Amniotic epithelial cell (primary cell): Measurements from ENCODE around the gene SCN7A.
A peak's percentile ranks its signal among the peaks of the same experiment; 100 is the strongest.
"Not testable (repeated sequence)": the region's sequence is repeated elsewhere in the genome, so short reads cannot be mapped to it uniquely, and the experiment has no call there.

Experiments used
- DNase-seq: peaks from one replicate; pipeline ENCODE4 v3.0.0-alpha.2; 2010; ENCODE audit warnings: low read depth

SCN7A gene

GRCh38 chr2:166454006-166454595 is 39.9 kb downstream of the SCN7A start:
- DNase-seq: no peak

- DNase-seq: no peak
Observed at GRCh38 chr2:166451468-166451867, 42.6 kb downstream of the SCN7A start.

- DNase-seq: no peak
Observed at GRCh38 chr2:166449439-166449838, 44.6 kb downstream of the SCN7A start.

GRCh38 chr2:166448106-166448505 is 45.9 kb downstream of the SCN7A start:
- no peak for DNase-seq

GRCh38 chr2:166444306-166444705 is 49.7 kb downstream of the SCN7A start:
- DNase-seq: no peak

GRCh38 chr2:166440313-166440712 is 53.7 kb downstream of the SCN7A start:
- no peak for DNase-seq

- peak; percentile 4 for DNase-seq
Observed at GRCh38 chr2:166439078-166439477, 55.0 kb downstream of the SCN7A start.

- no peak for DNase-seq
Observed at GRCh38 chr2:166436976-166437375, 57.1 kb downstream of the SCN7A start.

- DNase-seq: no peak
Observed at GRCh38 chr2:166436189-166436588, 57.9 kb downstream of the SCN7A start.

- no peak for DNase-seq
Observed at GRCh38 chr2:166434491-166434890, 59.6 kb downstream of the SCN7A start.

GRCh38 chr2:166433457-166433856 is 60.6 kb downstream of the SCN7A start:
- no peak for DNase-seq

- no peak for DNase-seq
Observed at GRCh38 chr2:166432331-166432730, 61.7 kb downstream of the SCN7A start.

- no peak for DNase-seq
Observed at GRCh38 chr2:166424841-166425240, 69.2 kb downstream of the SCN7A start.

GRCh38 chr2:166419616-166419934 is 74.5 kb downstream of the SCN7A start:
- DNase-seq: peak; percentile 47

GRCh38 chr2:166418853-166419615 is 75.0 kb downstream of the SCN7A start:
- no peak for DNase-seq

- peak; percentile 34 for DNase-seq
Observed at GRCh38 chr2:166417669-166418068, 76.4 kb downstream of the SCN7A start.

- DNase-seq: no peak
Observed at GRCh38 chr2:166413255-166413654, 80.8 kb downstream of the SCN7A start.

- DNase-seq: peak; percentile 83
Observed at GRCh38 chr2:166411473-166412230, 82.4 kb downstream of the SCN7A start.

- peak; percentile 97 for DNase-seq
Observed at GRCh38 chr2:166410828-166411472, 83.1 kb downstream of the SCN7A start.

- not testable (repeated sequence) for DNase-seq
Observed at GRCh38 chr2:166407746-166408145, 86.3 kb downstream of the SCN7A start.

- DNase-seq: no peak
Observed at GRCh38 chr2:166406374-166406773, 87.7 kb downstream of the SCN7A start.

- no peak for DNase-seq
Observed at GRCh38 chr2:166405569-166405926, 88.5 kb downstream of the SCN7A start.
